DMS53 (cell line): ENCODE data around the gene KRTAP8-1.

Experiments
- DNase-seq: peaks from one replicate; lab custom pipeline; 2025; lab: John Stamatoyannopoulos, UW

The KRTAP8-1 gene

GRCh38 chr21:30813174-30813573 is at the start of gene KRTAP8-1:
TSS of gene KRTAP8-1 (minus strand) at chr21:30813274. CDS start at chr21:30813220, 54 bp downstream.
- DNase-seq: no peak

- no peak for DNase-seq
Measured at GRCh38 chr21:30847627-30848500, 34.8 kb upstream of the KRTAP8-1 start.

GRCh38 chr21:30842990-30843389 is 29.9 kb upstream of the KRTAP8-1 start:
- peak; percentile 8 for DNase-seq

GRCh38 chr21:30839304-30839703 is 26.2 kb upstream of the KRTAP8-1 start:
- DNase-seq: peak; percentile 81

- no peak for DNase-seq
Measured at GRCh38 chr21:30838536-30838935, 25.5 kb upstream of the KRTAP8-1 start.

GRCh38 chr21:30831194-30831765 is 18.2 kb upstream of the KRTAP8-1 start:
- peak; percentile 66 for DNase-seq

- DNase-seq: no peak
Measured at GRCh38 chr21:30829659-30830058, 16.6 kb upstream of the KRTAP8-1 start, which contains the start of gene KRTAP7-1. TSS of gene KRTAP7-1 (minus strand) at chr21:30829759. CDS start at chr21:30829698, 61 bp downstream.

GRCh38 chr21:30818837-30819610 is 6.0 kb upstream of the KRTAP8-1 start:
- DNase-seq: no peak

- no peak for DNase-seq
Measured at GRCh38 chr21:30800605-30801004, 12.5 kb downstream of the KRTAP8-1 start.

- DNase-seq: peak; percentile 63
Measured at GRCh38 chr21:30793581-30794314, 19.3 kb downstream of the KRTAP8-1 start.

GRCh38 chr21:30779249-30779648 is 33.8 kb downstream of the KRTAP8-1 start:
- no peak for DNase-seq

GRCh38 chr21:30769724-30770431 is 43.2 kb downstream of the KRTAP8-1 start:
- DNase-seq: no peak
